Neuron (in vitro differentiated cells): ENCODE results near the gene MGMT.

Source experiments
- H2AFZ ChIP-seq: one replicate; pipeline ENCODE4 v1.6.1; 2013; ENCODE audit warnings: low read depth, mild to moderate bottlenecking, inconsistent platforms, low read length, moderate library complexity
- H3K27me3 ChIP-seq: one replicate; pipeline ENCODE4 v1.6.1; 2013; ENCODE audit warnings: low read length; ENCODE audit not compliant: insufficient read depth
- H3K36me3 ChIP-seq: one replicate; pipeline ENCODE4 v1.6.1; 2013; ENCODE audit warnings: low read length; ENCODE audit not compliant: insufficient read depth
- H3K4me1 ChIP-seq: one replicate; pipeline ENCODE4 v1.6.1; 2013; ENCODE audit warnings: low read length; ENCODE audit not compliant: insufficient read depth
- H3K4me3 ChIP-seq: 2 replicates; pipeline ENCODE4 v1.5.1; 2013; ENCODE audit warnings: mild to moderate bottlenecking, low read length, moderate library complexity
- H3K9me3 ChIP-seq: one replicate; pipeline ENCODE4 v1.6.1; 2013; ENCODE audit warnings: low read length

The MGMT gene

GRCh38 chr10:129534826-129535225 is 67.8 kb downstream of the MGMT start:
- H3K27me3 ChIP-seq, result no peaks in the 10 kb centered on the region

GRCh38 chr10:129536336-129536735 is 69.3 kb downstream of the MGMT start:
- no peaks in the 10 kb centered on the region for H3K27me3 ChIP-seq
- no peaks in the 10 kb centered on the region for H3K4me1 ChIP-seq
- H2AFZ ChIP-seq, result no peak overlapping the region
- no peak overlapping the region for H3K4me3 ChIP-seq
- no peaks in the 10 kb centered on the region for H3K9me3 ChIP-seq
- no peaks in the 10 kb centered on the region for H3K36me3 ChIP-seq

More at GRCh38 chr10:129534826-129535225, 67.8 kb downstream of the MGMT start:
- H3K4me1 ChIP-seq, result no peaks in the 10 kb centered on the region
- no peak overlapping the region for H2AFZ ChIP-seq
- H3K36me3 ChIP-seq, result no peaks in the 10 kb centered on the region
- H3K9me3 ChIP-seq, result no peaks in the 10 kb centered on the region
- no peak overlapping the region for H3K4me3 ChIP-seq

- no peaks in the 10 kb centered on the region for H3K27me3 ChIP-seq
- no peaks in the 10 kb centered on the region for H3K4me1 ChIP-seq
- H3K36me3 ChIP-seq, result no peaks in the 10 kb centered on the region
- no peak overlapping the region for H2AFZ ChIP-seq
- no peak overlapping the region for H3K4me3 ChIP-seq
- H3K9me3 ChIP-seq, result no peaks in the 10 kb centered on the region
Measured at GRCh38 chr10:129537151-129537550, 70.1 kb downstream of the MGMT start.

GRCh38 chr10:129538236-129538635 is 71.2 kb downstream of the MGMT start:
- Histone ChIP-seq H2AFZ (no peak overlapping the region), H3K4me3 (no peak overlapping the region), H3K4me1 (no peaks in the 10 kb centered on the region), H3K36me3 (no peaks in the 10 kb centered on the region), H3K27me3 (no peaks in the 10 kb centered on the region), H3K9me3 (no peaks in the 10 kb centered on the region)

- no peak overlapping the region for H3K4me3 ChIP-seq
- H3K36me3 ChIP-seq, result no peaks in the 10 kb centered on the region
- H3K9me3 ChIP-seq, result no peaks in the 10 kb centered on the region
- no peaks in the 10 kb centered on the region for H3K4me1 ChIP-seq
- no peak overlapping the region for H2AFZ ChIP-seq
- H3K27me3 ChIP-seq, result no peaks in the 10 kb centered on the region
Measured at GRCh38 chr10:129541200-129541599, 74.2 kb downstream of the MGMT start.

GRCh38 chr10:129541748-129542487 is 74.9 kb downstream of the MGMT start:
- Histone ChIP-seq H3K4me3 (no peak overlapping the region), H3K27me3 (no peaks in the 10 kb centered on the region), H3K9me3 (no peaks in the 10 kb centered on the region), H2AFZ (no peak overlapping the region), H3K36me3 (no peaks in the 10 kb centered on the region), H3K4me1 (no peaks in the 10 kb centered on the region)

GRCh38 chr10:129542589-129542988 is 75.5 kb downstream of the MGMT start:
- H3K4me1 ChIP-seq, result no peaks in the 10 kb centered on the region
- H3K4me3 ChIP-seq, result no peak overlapping the region
- H3K36me3 ChIP-seq, result no peaks in the 10 kb centered on the region
- no peaks in the 10 kb centered on the region for H3K9me3 ChIP-seq
- no peaks in the 10 kb centered on the region for H3K27me3 ChIP-seq
- no peak overlapping the region for H2AFZ ChIP-seq

GRCh38 chr10:129544205-129545202 is 77.5 kb downstream of the MGMT start:
- Histone ChIP-seq H3K4me3 (no peak overlapping the region), H3K4me1 (no peaks in the 10 kb centered on the region), H2AFZ (no peak overlapping the region), H3K9me3 (no peaks in the 10 kb centered on the region), H3K27me3 (no peaks in the 10 kb centered on the region), H3K36me3 (no peaks in the 10 kb centered on the region)

GRCh38 chr10:129545261-129545660 is 78.2 kb downstream of the MGMT start:
- Histone ChIP-seq H3K4me1 (no peaks in the 10 kb centered on the region), H3K9me3 (no peaks in the 10 kb centered on the region), H2AFZ (no peak overlapping the region), H3K27me3 (no peaks in the 10 kb centered on the region), H3K36me3 (no peaks in the 10 kb centered on the region), H3K4me3 (no peak overlapping the region)

GRCh38 chr10:129546106-129546505 is 79.1 kb downstream of the MGMT start:
- Histone ChIP-seq H3K36me3 (no peaks in the 10 kb centered on the region), H3K4me1 (no peaks in the 10 kb centered on the region), H3K27me3 (no peaks in the 10 kb centered on the region), H3K9me3 (no peaks in the 10 kb centered on the region), H2AFZ (no peak overlapping the region), H3K4me3 (no peak overlapping the region)

GRCh38 chr10:129547608-129548007 is 80.6 kb downstream of the MGMT start:
- no peaks in the 10 kb centered on the region for H3K27me3 ChIP-seq
- H3K36me3 ChIP-seq, result no peaks in the 10 kb centered on the region
- no peaks in the 10 kb centered on the region for H3K9me3 ChIP-seq
- no peaks in the 10 kb centered on the region for H3K4me1 ChIP-seq
- H2AFZ ChIP-seq, result no peak overlapping the region
- no peak overlapping the region for H3K4me3 ChIP-seq

GRCh38 chr10:129548600-129548999 is 81.6 kb downstream of the MGMT start:
- H3K4me1 ChIP-seq, result no peaks in the 10 kb centered on the region
- no peak overlapping the region for H3K4me3 ChIP-seq
- H3K27me3 ChIP-seq, result no peaks in the 10 kb centered on the region
- no peak overlapping the region for H2AFZ ChIP-seq
- H3K36me3 ChIP-seq, result no peaks in the 10 kb centered on the region
- no peaks in the 10 kb centered on the region for H3K9me3 ChIP-seq

GRCh38 chr10:129550076-129550475 is 83.0 kb downstream of the MGMT start:
- Histone ChIP-seq H3K4me1 (no peaks in the 10 kb centered on the region), H3K9me3 (no peaks in the 10 kb centered on the region), H2AFZ (no peak overlapping the region), H3K36me3 (no peaks in the 10 kb centered on the region), H3K27me3 (no peaks in the 10 kb centered on the region), H3K4me3 (no peak overlapping the region)
